Subcutaneous preadipocyte (primary cell): ENCODE measurements around the gene OR5M10. TPM values are rescaled to one million over a fixed set of nuclear protein-coding genes. Genes with fewer than 3 reads are reported as not detected.

ENCODE experiments used
- total RNA-seq: library from RNA; depleted of rRNA; stranded (reverse); fragments of >200 nt; gene quantifications from 2 replicates; pipeline ENCODE4 v1.2.3, GENCODE V29; 2012

The OR5M10 gene
- not detected in 2 replicates for total RNA-seq

DNA sequence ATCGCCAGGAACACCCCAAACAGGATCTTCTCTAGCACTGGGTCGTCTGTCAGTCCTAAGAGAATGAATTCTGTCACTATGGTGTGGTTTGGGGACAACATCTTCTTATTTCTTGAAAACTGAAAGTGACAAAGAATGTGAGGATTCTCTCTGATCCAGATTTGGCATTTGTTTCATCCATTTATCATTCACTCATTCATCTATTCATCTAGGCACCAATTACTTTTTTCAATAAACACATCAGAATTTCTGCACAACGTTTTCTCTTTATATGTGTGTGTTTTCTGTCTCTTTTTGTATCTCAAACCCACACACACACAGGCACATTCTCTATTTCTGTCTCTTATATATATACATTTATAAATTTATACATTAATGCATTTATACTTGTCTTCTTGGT is at the start of gene OR5M10:
TSS of gene OR5M10 (minus strand) at position 101 of the 400 bp plus-strand sequence. CDS start at position 101, 0 bp downstream.

DNA sequence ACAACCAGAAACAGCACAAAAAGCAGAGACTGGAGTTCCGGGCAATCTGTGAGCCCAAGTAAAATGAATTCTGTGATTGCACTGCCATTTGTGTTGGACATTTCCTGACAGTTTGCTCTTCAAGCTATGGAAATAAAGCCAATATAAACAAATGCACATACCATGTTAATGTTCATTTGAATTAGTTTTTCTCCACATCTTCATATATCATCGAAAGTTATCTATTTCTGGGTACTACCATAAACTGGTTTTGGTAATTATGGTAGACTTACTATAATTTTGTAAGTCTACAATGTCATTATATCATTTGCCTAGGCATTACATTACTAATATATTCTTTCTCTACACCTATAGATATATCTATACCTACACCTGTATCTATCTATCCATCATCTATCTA is 34.4 kb downstream of the OR5M10 start, which contains the start of gene OR5M11:
TSS of gene OR5M11 (minus strand) at position 101 of the 400 bp plus-strand sequence. CDS start at position 101, 0 bp downstream.

Other genes with a start within 250 kb of the OR5M10 start
- gene OR8K1, start 231.7 kb downstream of the OR5M10 start, total RNA-seq = not detected in 2 replicates
- gene OR8J1, start 223.4 kb downstream of the OR5M10 start, total RNA-seq = not detected in 2 replicates
- gene OR8U1, start 202.1 kb downstream of the OR5M10 start, total RNA-seq = not detected in 2 replicates
- not detected in 2 replicates for gene OR5AL1, start 165.0 kb downstream of the OR5M10 start, total RNA-seq
- gene OR5M3, start 104.4 kb downstream of the OR5M10 start, total RNA-seq = not detected in 2 replicates
- not detected in 2 replicates for gene OR5M8, start 86.4 kb downstream of the OR5M10 start, total RNA-seq
- gene OR5M11, start 34.5 kb downstream of the OR5M10 start, total RNA-seq = not detected in 2 replicates
- gene OR5M1, start 37.2 kb upstream of the OR5M10 start, total RNA-seq = not detected in 2 replicates
- not detected in 2 replicates for gene OR5AP2, start 64.7 kb upstream of the OR5M10 start, total RNA-seq
- not detected in 2 replicates for gene OR5AR1, start 86.0 kb upstream of the OR5M10 start, total RNA-seq
- gene OR9G1, start 121.4 kb upstream of the OR5M10 start, total RNA-seq = not detected in 2 replicates
- gene OR9G4, start 171.0 kb upstream of the OR5M10 start, total RNA-seq = not detected in 2 replicates